Adrenal gland (tissue), 5 donors: ENCODE data around the gene LRRC8C.

ENCODE experiments used
- CTCF ChIP-seq, 6 experiments: fragments of 450-650 bp in 4 of 6; fragments of 200-600 bp in 2 of 6; sonication (generic) in 1 of 6; IDR thresholded peaks; 1 replicate in 5 of 6; 2 replicates in 1 of 6; pipeline versions ENCODE4 v1.5.1 to v1.8.0; 2016 to 2021; ENCODE audit warnings: antibody characterized with exemption in 6 of 6, mild to moderate bottlenecking in 2 of 6, moderate library complexity in 1 of 6
- POLR2A ChIP-seq, 2 donors: fragments of 450-650 bp; IDR thresholded peaks; one replicate each; pipeline ENCODE4 v1.6.1; 2017; ENCODE audit warnings: antibody characterized with exemption in 2 of 2, mild to moderate bottlenecking in 2 of 2, moderate library complexity in 1 of 2
- donor health status: DM: no; HTN: no; CAD: no.

GRCh38 chr1:89594096-89594740 is 38.7 kb upstream of the LRRC8C start:
- TF ChIP-seq CTCF (IDR thresholded peaks at IDR 0.05): no peak
- TF ChIP-seq POLR2A (IDR thresholded peaks at IDR 0.05): no peak
